HG03135 (cell line): ENCODE measurements around the gene MCCC1.
"Not testable (repeated sequence)": the region's sequence is repeated elsewhere in the genome, so short reads cannot be mapped to it uniquely, and the experiment has no call there.

Experiments used
- ATAC-seq: cut with Tn5 transposase; IDR thresholded peaks from one replicate; pipeline ENCODE4 v1.9.1; 2021; ENCODE audit warnings: mild to moderate bottlenecking, moderate library complexity; ENCODE audit not compliant: unreplicated experiment

MCCC1 gene

GRCh38 chr3:183106635-183107034, 7.3 kb upstream of the MCCC1 start:
- no peak for ATAC-seq

GRCh38 chr3:183103950-183104349, 4.7 kb upstream of the MCCC1 start:
- not testable (repeated sequence) for ATAC-seq

DNA sequence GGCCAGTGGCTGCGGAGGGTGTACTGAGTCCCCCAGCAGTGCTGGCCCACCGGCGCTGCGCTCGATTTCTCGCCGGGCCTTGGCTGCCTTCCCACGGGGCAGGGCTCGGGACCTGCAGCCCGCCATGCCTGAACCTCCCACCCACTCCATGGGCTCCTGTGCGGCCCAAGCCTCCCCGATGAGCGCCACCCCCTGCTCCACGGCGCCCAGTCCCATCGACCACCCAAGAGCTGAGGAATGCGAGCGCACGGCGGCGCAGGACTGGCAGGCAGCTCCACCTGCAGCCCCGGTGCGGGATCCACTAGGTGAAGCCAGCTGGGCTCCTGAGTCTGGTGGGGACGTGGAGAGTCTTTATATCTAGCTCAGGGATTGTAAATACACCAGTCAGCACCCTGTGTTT, 1.7 kb upstream of the MCCC1 start:
- ATAC-seq = not testable (repeated sequence)

GRCh38 chr3:183100376-183100775, 1.1 kb upstream of the MCCC1 start:
- ATAC-seq = no peak

DNA sequence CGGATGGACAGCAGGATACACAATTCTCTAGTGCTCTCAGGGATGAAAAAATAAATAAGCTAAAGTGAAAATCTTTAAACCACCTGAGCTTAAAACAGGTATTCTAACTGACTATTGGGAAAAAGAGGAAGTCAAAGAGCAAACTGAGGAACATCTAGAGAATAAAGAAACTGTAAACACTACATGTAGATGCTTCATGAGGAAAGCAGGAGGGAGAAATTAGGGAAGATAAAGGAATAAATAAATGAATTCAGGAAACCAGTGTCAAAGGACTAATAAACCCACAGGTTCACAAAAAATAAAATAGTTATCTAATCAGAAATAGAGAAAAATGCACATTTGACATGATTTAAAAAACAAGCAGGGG, 525 bp upstream of the MCCC1 start:
- no peak for ATAC-seq

DNA sequence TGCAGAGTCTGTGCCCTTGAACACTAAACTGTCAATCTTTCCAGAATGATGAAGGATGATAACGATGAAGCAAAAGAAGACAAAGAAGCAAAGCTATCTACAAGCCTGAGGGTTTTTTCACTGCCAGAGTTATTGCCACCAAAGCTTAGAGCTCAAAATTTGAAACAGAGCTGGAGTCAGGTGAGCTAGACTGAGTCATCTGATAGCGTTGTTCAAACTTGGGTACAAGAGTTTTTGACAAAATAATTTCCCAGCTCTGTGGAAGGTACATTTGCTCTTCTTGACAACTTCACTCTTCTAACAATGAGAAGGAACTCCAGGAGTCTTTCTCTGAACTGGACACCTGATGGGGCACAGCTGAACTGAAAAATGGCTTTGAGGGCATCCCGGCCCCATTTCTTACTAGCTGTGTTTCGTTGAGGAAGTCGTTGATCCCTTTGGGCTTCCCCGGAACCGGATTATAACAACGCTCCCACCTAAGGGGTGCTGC, 715 bp downstream of the MCCC1 start:
- peak; percentile 30 for ATAC-seq

DNA sequence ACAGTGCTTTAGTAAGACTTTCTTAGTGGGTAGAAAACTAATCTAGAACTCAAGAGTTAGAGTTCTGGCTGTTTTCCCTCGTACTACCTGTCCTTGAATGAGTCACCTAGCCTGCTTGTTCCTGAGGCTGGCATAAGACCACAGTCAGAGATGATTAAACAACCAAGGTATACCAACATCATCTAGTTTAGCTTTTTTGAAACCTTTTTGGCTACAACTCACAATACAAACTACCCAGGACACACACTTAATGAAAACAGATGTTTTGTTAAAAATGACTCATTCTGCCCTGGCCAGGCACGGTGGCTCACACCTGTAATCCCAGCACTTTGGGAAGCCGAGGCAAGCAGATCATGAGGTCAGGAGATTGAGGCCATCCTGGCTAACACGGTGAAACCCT, 4.6 kb downstream of the MCCC1 start:
- ATAC-seq = no peak

DNA sequence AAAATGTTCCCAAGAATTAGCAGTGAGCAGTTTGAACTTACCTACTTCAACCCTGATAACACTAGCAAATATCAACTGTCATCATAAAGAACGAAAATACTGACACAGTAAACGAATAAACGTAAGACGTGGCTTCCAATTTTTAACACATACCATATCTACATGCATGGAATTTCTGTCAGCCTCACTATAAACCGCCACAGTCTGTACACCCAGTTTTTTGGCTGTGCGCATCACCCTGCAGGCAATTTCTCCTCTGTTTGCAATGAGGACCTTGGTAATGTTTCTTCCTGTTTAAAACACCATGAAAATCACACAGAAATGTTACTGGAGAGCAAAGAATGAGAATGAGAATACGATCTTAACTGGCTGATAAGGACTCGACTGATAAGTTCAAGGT, 7.0 kb downstream of the MCCC1 start:
- ATAC-seq = no peak

GRCh38 chr3:183087184-183087583, 12.1 kb downstream of the MCCC1 start:
- no peak for ATAC-seq

DNA sequence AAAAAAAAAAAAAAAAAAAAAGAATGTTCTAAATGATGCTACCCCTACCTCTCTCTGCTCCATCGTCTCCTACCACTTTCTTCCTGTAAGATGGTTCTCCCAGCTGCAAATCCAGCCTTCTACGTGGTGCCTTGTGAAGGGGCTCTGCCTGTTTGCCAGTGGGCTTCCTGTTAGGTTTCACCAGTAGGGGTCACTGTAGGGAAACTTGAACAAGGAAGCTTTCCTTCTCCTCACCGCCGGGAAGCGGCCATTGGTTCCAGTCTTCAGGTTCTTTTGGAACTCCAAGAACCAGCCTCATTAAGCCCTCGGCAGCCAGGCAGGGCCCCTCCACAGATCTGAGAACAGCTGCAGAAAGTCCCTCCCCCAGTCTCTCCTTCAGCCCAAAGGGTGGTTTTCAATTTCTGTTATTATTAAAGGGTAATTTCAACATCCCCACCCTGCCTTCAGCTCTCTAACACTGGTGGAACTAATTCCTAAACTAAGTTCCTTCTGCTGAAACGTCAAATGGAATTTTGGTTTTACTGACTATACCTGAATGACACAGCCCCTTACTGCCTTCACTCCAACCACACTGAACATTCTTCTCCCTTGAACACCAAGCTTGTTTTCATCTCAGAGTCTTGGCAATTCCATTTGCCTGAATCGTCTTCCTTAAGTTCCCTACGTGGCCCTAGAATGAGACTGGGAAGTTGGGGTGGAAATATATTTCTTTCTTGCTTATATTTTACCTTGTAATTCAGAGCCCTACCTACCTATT, 13.5 kb downstream of the MCCC1 start:
- ATAC-seq = no peak

DNA sequence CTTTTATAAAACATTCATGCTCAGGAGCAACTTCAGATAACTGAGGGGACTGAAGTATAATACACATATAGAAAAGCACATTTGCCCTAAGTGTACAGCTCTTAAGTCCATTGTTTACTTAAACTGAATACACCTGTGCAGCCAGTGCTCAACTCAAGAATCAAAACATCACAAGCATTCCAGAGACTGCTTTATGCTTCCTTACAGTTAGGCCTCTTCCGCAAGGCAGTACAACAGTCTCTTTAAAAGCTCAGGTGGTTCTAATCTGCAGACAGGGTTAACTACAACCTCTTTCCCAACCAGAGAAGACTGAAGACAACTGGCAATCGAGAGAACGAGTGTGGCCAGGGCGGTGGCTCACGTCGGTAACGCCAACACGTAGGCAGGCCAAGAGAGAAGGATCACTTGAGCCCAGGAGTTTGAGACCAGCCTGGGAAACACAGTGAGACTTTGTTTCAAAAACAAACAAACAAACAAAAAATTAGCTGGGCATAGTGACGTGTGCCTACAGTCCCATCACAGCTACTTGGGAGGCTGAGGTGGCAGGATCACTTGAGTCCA, 16.9 kb downstream of the MCCC1 start:
- ATAC-seq = no peak

DNA sequence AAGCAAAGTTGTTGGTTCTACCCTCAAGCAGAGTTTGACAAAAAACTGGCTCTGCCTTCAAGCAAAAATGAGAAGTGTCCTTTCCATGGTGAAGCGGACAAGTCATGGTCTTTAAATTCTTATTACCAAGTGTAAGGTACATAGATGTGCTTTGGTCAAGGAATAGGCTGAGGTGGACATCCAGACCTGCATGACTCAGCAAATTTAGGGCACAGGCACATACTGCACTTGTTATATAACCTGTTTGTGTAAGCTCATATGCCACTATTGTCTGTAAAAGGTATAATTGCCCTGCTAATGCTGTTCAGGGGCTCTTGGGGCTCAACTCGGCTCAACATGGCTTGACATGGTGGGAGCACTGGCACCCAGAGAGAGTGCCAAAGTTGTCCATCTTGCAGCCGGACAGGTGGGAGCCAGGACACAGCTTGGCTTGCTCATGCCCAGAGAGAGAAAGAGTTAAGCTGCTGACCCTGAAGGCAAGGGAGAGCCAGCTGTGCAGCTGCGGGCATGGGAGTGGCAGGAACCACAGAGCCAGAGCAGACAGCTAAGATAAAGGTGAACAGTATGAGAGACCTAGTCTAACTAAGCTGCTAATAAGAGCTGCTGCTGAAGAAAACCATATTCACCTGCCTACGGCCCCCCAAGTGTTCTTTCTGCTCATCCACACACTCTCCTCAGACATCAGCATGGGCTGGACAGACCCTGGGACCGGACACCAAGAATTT, 17.7 kb downstream of the MCCC1 start:
- ATAC-seq = no peak

DNA sequence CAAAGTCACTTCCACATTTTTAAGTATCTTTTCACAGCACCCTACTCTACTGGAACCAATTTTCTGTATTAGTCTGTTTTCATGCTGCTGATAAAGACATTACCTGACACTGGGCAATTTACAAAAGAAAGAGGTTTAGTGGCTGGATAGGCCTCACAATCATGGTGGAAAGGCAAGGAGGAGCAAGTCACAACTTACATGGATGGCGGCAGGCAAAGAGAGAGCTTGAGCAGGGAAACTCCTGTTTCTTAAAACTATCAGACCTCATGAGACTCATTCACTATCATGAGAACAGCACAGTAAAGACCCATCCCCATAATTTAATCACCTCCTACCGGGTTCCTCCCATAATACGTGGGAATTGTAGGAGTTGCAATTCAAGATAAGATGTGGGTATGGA, 18.7 kb downstream of the MCCC1 start:
- no peak for ATAC-seq

DNA sequence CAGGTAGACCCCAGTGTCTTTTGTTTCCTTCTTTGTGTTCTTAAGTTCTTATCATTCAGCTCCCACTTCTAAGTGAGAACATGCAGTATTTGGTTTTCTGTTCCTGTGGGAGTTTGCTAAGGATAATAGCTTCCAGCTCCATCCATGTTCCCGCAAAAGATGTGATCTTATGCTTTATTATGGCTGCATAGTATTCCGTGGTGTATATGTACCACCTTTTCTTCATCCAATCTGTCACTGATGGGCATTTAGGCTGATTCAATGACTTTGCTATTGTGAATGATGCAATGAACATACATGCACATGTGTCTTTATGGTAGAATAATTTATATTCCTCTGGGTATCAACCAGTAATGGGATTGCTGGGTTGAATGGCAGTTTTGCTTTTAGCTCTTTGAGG, 24.4 kb downstream of the MCCC1 start:
- ATAC-seq = no peak

DNA sequence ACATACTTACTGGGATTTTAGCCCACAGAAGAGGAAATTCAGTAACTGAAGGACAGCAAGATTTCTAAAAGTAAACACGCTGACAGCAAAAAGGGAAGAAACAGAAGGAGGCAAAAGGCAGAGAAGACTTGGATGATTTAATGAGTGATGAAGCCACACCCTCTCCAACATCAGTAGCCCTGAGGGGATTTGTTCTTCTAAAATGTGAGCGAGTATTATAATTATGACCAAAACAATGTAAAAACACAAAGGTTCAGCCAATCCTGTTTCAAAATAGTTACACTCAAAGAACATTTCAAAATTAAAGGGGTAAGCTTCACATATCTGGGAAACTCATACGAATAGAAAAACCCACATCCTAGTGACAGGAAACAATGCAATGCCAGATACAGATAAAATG, 25.0 kb downstream of the MCCC1 start:
- ATAC-seq = no peak

DNA sequence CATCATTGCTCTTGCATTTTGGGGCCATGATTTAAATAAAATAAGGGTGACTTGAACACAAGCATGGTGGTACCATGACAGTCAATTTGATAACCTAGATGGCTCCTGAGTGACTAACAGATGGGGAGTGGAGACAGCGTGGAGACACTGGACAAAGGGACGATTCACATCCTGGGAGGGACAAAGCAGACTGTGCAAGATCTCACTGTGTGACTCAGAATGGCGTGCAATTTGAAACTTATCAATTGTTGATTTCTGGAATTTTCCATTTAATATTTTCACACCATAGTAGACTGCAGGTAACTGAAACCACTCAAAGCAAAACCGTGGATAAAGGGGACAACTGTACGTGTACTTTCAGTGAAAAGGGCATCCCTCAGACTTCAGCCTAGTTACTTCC, 25.5 kb downstream of the MCCC1 start:
- ATAC-seq = no peak

DNA sequence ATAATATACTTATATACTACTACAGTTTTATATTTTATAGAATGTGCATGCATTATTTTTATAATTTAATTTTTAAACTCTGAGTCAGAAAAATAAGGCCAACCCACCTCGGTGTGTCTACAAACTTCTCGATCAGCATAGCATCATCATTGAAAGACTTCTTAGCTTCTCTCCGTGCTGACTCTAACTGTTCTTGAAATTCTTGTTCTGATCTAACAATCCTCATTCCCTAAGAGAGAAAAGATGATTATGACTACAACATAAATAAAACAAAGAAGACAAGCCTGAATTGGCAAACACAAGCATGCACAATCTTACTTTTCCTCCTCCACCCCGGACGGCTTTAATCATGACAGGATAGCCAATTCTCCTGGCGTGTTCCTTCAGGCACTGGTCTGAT, 28.4 kb downstream of the MCCC1 start:
- no peak for ATAC-seq

DNA sequence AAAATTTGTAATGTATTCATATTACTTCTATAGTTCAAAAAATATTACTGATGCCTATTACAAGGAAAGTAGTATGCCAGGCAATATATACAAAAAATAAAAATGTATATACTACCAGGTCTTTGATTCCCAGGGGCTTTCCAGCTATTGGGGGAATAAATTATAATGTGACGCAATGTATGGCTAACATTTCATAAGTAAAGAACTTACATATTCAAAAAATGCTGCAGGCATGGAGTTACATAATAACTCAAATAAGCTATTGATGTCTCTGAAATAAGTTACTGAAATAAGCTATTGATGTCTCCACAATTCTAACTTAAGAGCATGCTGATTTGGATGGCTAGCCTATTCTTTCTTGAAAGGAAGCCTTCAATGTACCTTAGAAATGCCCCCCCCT, 30.2 kb downstream of the MCCC1 start:
- ATAC-seq = no peak

DNA sequence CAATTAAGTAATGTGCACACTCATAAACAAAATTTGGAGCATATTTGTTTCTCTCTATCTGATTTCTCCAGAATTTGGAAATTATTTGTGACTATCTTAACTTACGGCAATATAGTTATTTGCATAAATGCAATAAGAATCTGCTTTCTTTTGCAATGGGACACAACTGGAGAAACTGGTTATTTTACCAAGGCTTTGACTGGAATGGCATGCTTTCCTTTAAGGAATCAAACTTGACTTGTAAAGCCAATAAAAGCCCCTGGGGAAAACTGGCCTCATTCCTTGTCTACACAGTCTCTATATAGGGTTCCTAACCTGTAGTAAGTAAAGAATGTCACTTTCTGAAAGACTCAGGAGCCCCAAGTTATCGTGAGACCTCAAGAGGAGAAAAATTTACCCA, 32.4 kb downstream of the MCCC1 start:
- ATAC-seq = not testable (repeated sequence)

DNA sequence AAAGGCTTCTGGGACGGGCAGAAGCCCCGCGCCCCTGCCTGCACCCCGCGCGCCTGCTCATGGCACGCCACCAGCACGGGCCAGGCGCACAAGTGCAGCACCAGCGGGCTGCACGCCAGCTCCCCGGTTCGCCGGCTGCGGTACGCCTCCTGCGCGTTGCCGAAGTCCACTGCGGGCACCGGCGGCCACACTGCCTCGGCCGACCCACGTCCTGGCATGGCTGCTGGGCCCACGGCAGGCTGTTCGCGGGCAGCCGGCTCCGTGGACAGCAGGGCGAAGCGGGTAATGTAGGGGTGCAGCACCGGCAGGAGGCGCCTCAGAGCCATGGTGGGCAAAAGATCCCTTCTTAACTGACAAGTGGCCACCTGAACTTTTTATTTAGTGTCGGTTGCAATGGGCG, 34.8 kb downstream of the MCCC1 start:
- no peak for ATAC-seq

GRCh38 chr3:183061391-183062172, 37.7 kb downstream of the MCCC1 start:
- ATAC-seq = no peak
